SK-N-SH treated with all-trans-retinoic acid at 6 μM for 48 hours (cell line): ENCODE results near the gene ST6GALNAC5.

Source experiments
- ATAC-seq: fragments of 200-7000 bp; cut with Tn5 transposase; 3 replicates; pipeline ENCODE4 v1.9.1; 2020; ENCODE audit warnings: mild to moderate bottlenecking, moderate library complexity
- ARNTL ChIP-seq: fragments of 450-650 bp; formaldehyde crosslinking; IDR thresholded peaks from 2 replicates; pipeline ENCODE4 v1.5.0; 2020; ENCODE audit warnings: low read depth, mild to moderate bottlenecking, moderate library complexity, borderline replicate concordance
- BACH2 ChIP-seq: fragments of 250-450 bp; sonication (Bioruptor Pico); IDR thresholded peaks from 2 replicates; pipeline ENCODE4 v1.9.0; 2021; ENCODE audit warnings: mild to moderate bottlenecking, borderline replicate concordance
- CSDC2 ChIP-seq: fragments of 250-450 bp; sonication (Bioruptor Pico); IDR thresholded peaks from 2 replicates; pipeline ENCODE4 v1.5.0; 2020; ENCODE audit warnings: mild to moderate bottlenecking, moderate library complexity
- ESRRG ChIP-seq: fragments of 250-450 bp; sonication (Bioruptor Pico); IDR thresholded peaks from 2 replicates; pipeline ENCODE4 v1.6.1; 2021; ENCODE audit warnings: mild to moderate bottlenecking
- GLIS3 ChIP-seq: fragments of 250-450 bp; sonication (Bioruptor Pico); IDR thresholded peaks from 2 replicates; pipeline ENCODE4 v1.5.0; 2020; ENCODE audit warnings: mild to moderate bottlenecking, moderate library complexity
- ISL1 ChIP-seq: fragments of 250-450 bp; sonication (Bioruptor Pico); IDR thresholded peaks from 2 replicates; pipeline ENCODE4 v2.1.2; 2022; ENCODE audit warnings: mild to moderate bottlenecking, moderate library complexity
- OSR1 ChIP-seq: fragments of 250-450 bp; sonication (Bioruptor Pico); IDR thresholded peaks from 2 replicates; pipeline ENCODE4 v1.8.0; 2022; ENCODE audit warnings: moderate library complexity, mild to moderate bottlenecking, inconsistent platforms
- PPARA ChIP-seq: fragments of 250-450 bp; sonication (Bioruptor Pico); IDR thresholded peaks from 2 replicates; pipeline ENCODE4 v1.5.0; 2020; ENCODE audit warnings: mild to moderate bottlenecking, borderline replicate concordance
- RARB ChIP-seq: fragments of 250-450 bp; sonication (Bioruptor Pico); IDR thresholded peaks from 2 replicates; pipeline ENCODE4 v1.8.0; 2021; ENCODE audit warnings: mild to moderate bottlenecking, moderate library complexity
- SNAI2 ChIP-seq: fragments of 250-450 bp; sonication (Bioruptor Pico); IDR thresholded peaks from 2 replicates; pipeline ENCODE4 v1.5.0; 2020; ENCODE audit warnings: mild to moderate bottlenecking, moderate library complexity
- TCF4 ChIP-seq: fragments of 250-450 bp; sonication (Bioruptor Pico); IDR thresholded peaks from 2 replicates; pipeline ENCODE4 v1.8.0; 2021; ENCODE audit warnings: mild to moderate bottlenecking, moderate library complexity, borderline replicate concordance
- TOX ChIP-seq: fragments of 250-450 bp; sonication (Bioruptor Pico); IDR thresholded peaks from 2 replicates; pipeline ENCODE4 v1.8.0; 2021; ENCODE audit warnings: mild to moderate bottlenecking, moderate library complexity, borderline replicate concordance
- ZC3H10 ChIP-seq: fragments of 250-450 bp; sonication (Bioruptor Pico); IDR thresholded peaks from 2 replicates; pipeline ENCODE4 v1.5.1; 2021; ENCODE audit warnings: mild to moderate bottlenecking, moderate library complexity
- ZFP30 ChIP-seq: fragments of 450-650 bp; formaldehyde crosslinking; IDR thresholded peaks from 2 replicates; pipeline ENCODE4 v1.5.0; 2022; ENCODE audit warnings: mild to moderate bottlenecking, moderate library complexity
- ZNF565 ChIP-seq: fragments of 450-650 bp; formaldehyde crosslinking; conservative IDR thresholded peaks from 2 replicates; pipeline ENCODE4 v1.5.0; 2020; ENCODE audit warnings: low read depth, mild to moderate bottlenecking, moderate library complexity
- ZNF70 ChIP-seq: fragments of 450-650 bp; formaldehyde crosslinking; IDR thresholded peaks from 2 replicates; pipeline ENCODE4 v1.5.0; 2020; ENCODE audit warnings: mild to moderate bottlenecking, moderate library complexity
- ZNF8 ChIP-seq: fragments of 450-650 bp; formaldehyde crosslinking; IDR thresholded peaks from 2 replicates; pipeline ENCODE4 v1.5.0; 2020; ENCODE audit warnings: mild to moderate bottlenecking, moderate library complexity
- TF ChIP-seq, protein P1 (sequence below): fragments of 250-450 bp; sonication (Bioruptor Pico); IDR thresholded peaks from 2 replicates; pipeline ENCODE4 v1.5.1; 2020; ENCODE audit warnings: low read depth, mild to moderate bottlenecking, moderate library complexity
- TF ChIP-seq, protein P2 (sequence below): fragments of 250-450 bp; sonication (Bioruptor Pico); IDR thresholded peaks from 2 replicates; pipeline ENCODE4 v1.5.0; 2020; ENCODE audit warnings: mild to moderate bottlenecking, moderate library complexity
- TF ChIP-seq, protein P3 (sequence below): fragments of 250-450 bp; sonication (Bioruptor Pico); IDR thresholded peaks from 2 replicates; pipeline ENCODE4 v1.8.0; 2021; ENCODE audit warnings: low read depth, mild to moderate bottlenecking, moderate library complexity, borderline replicate concordance
- TF ChIP-seq, protein P4 (sequence below): fragments of 250-450 bp; sonication (Bioruptor Pico); IDR thresholded peaks from 2 replicates; pipeline ENCODE4 v1.8.0; 2020; ENCODE audit warnings: mild to moderate bottlenecking, moderate library complexity, borderline replicate concordance

ST6GALNAC5 gene

DNA sequence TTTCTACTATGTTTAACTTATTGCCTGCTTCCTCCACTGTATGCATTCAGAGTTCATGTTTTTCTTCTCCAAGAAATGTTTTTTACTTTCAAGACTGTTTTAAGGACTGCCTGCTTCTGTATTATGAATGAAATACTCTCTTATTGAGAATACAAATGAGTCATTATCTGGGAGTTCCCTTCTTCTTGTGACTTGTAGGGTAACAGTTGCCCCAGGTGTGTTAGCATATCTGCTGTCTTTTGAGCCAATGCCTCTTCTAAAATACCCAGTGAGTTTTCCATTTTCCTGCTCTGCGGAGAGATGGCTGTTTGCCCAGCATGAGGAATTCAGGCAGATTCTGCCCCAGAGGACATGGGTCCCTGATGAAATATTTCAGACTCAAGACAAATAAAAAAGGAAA is 34.1 kb upstream of the ST6GALNAC5 start:
- ATAC-seq: no peak

DNA sequence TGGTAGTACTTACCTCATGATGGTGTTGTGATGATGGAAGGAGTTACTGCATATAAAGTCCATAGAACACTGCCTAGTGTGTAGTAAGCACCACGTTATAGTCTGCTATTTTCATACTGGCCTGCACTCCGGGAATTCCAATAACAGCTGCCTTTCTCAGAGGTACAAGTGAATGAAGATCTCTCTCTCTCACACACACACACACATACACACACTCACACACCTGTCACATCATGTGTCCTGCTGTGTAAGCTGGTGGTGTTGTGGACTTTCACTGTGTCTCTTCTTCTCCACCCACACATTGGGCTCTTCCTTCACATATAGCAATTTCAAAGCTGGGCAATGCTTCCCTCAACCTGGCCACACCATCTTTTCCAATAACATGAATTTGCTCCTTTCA is 33.4 kb upstream of the ST6GALNAC5 start:
- no peak for TF ChIP-seq OSR1 (CRISPR knock-in tag)
- no peak for ATAC-seq

More for the DNA sequence above, 34.1 kb upstream of the ST6GALNAC5 start:
- TF ChIP-seq RARB (no peak), BACH2 (CRISPR knock-in tag) (no peak), ARNTL (CRISPR knock-in tag) (no peak), ISL1 (CRISPR knock-in tag) (no peak), TOX (CRISPR knock-in tag) (no peak), OSR1 (CRISPR knock-in tag) (no peak), ZNF8 (no peak), ESRRG (CRISPR knock-in tag) (no peak), SNAI2 (CRISPR knock-in tag) (no peak), ZC3H10 (CRISPR knock-in tag) (no peak), TCF4 (CRISPR knock-in tag) (no peak), ZFP30 (no peak), CSDC2 (CRISPR knock-in tag) (no peak), GLIS3 (CRISPR knock-in tag) (no peak), ZNF70 (no peak), ZNF565 (CRISPR knock-in tag) (no peak)
- TF ChIP-seq, protein P1, sequence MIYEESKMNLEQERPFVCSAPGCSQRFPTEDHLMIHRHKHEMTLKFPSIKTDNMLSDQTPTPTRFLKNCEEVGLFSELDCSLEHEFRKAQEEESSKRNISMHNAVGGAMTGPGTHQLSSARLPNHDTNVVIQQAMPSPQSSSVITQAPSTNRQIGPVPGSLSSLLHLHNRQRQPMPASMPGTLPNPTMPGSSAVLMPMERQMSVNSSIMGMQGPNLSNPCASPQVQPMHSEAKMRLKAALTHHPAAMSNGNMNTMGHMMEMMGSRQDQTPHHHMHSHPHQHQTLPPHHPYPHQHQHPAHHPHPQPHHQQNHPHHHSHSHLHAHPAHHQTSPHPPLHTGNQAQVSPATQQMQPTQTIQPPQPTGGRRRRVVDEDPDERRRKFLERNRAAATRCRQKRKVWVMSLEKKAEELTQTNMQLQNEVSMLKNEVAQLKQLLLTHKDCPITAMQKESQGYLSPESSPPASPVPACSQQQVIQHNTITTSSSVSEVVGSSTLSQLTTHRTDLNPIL (CRISPR knock-in tag): no peak
- TF ChIP-seq, protein P2, sequence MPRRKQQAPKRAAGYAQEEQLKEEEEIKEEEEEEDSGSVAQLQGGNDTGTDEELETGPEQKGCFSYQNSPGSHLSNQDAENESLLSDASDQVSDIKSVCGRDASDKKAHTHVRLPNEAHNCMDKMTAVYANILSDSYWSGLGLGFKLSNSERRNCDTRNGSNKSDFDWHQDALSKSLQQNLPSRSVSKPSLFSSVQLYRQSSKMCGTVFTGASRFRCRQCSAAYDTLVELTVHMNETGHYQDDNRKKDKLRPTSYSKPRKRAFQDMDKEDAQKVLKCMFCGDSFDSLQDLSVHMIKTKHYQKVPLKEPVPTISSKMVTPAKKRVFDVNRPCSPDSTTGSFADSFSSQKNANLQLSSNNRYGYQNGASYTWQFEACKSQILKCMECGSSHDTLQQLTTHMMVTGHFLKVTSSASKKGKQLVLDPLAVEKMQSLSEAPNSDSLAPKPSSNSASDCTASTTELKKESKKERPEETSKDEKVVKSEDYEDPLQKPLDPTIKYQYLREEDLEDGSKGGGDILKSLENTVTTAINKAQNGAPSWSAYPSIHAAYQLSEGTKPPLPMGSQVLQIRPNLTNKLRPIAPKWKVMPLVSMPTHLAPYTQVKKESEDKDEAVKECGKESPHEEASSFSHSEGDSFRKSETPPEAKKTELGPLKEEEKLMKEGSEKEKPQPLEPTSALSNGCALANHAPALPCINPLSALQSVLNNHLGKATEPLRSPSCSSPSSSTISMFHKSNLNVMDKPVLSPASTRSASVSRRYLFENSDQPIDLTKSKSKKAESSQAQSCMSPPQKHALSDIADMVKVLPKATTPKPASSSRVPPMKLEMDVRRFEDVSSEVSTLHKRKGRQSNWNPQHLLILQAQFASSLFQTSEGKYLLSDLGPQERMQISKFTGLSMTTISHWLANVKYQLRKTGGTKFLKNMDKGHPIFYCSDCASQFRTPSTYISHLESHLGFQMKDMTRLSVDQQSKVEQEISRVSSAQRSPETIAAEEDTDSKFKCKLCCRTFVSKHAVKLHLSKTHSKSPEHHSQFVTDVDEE (CRISPR knock-in tag): no peak
- TF ChIP-seq, protein P3, sequence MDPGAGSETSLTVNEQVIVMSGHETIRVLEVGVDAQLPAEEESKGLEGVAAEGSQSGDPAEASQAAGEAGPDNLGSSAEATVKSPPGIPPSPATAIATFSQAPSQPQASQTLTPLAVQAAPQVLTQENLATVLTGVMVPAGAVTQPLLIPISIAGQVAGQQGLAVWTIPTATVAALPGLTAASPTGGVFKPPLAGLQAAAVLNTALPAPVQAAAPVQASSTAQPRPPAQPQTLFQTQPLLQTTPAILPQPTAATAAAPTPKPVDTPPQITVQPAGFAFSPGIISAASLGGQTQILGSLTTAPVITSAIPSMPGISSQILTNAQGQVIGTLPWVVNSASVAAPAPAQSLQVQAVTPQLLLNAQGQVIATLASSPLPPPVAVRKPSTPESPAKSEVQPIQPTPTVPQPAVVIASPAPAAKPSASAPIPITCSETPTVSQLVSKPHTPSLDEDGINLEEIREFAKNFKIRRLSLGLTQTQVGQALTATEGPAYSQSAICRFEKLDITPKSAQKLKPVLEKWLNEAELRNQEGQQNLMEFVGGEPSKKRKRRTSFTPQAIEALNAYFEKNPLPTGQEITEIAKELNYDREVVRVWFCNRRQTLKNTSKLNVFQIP (CRISPR knock-in tag): no peak
- TF ChIP-seq, all 23 proteins: peak for 0

DNA sequence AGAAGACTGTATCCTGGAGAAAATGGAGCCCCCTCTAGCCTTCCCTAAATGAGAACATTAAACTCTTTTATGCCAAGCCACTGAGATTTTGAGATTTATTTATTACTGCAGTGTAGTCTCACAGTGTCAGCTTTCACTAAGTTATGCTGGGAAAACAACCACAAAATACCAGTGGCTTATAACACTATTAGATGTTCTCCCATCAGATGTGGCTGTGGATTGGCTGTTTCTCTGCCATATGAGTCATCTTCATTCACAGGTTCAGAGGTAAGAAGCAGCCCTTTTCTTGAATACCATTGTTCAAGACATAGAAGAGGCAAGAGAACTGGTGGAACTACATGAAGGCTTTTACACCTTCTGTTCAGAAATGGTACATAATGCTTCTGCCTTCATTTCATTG is 32.1 kb upstream of the ST6GALNAC5 start:
- no peak for TF ChIP-seq PPARA (CRISPR knock-in tag)
- no peak for TF ChIP-seq TCF4 (CRISPR knock-in tag)
- TF ChIP-seq ZC3H10 (CRISPR knock-in tag): peak; percentile 55; the same call in 1 of the 2 replicates

DNA sequence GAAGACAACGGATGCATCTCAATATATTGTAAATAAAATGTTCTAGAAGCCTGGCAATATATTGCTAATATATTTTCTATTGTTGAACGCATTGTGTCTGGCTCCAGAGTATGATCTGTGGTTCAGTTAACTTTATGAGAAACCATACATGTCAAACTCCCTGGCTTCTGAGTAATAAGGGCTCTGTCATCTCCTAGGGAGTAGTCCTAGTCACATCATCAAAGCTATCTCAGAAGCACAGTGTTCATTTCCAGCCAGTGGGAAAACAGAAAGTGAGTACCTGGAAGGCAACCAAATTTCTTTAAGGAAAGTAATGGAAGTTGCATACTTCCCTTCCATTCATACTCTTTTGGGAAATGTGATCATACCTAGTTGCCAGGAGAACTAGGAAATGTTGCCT is 27.0 kb upstream of the ST6GALNAC5 start:
- no peak for ATAC-seq
- TF ChIP-seq, protein P2 (CRISPR knock-in tag): no peak
- TF ChIP-seq, protein P3 (CRISPR knock-in tag): no peak
- TF ChIP-seq RARB (no peak), PPARA (CRISPR knock-in tag) (no peak), TCF4 (CRISPR knock-in tag) (no peak), ZFP30 (no peak), ZNF8 (no peak), TOX (CRISPR knock-in tag) (no peak), ESRRG (CRISPR knock-in tag) (no peak), SNAI2 (CRISPR knock-in tag) (no peak)
- TF ChIP-seq, protein P1 (CRISPR knock-in tag): no peak
- TF ChIP-seq, protein P4, sequence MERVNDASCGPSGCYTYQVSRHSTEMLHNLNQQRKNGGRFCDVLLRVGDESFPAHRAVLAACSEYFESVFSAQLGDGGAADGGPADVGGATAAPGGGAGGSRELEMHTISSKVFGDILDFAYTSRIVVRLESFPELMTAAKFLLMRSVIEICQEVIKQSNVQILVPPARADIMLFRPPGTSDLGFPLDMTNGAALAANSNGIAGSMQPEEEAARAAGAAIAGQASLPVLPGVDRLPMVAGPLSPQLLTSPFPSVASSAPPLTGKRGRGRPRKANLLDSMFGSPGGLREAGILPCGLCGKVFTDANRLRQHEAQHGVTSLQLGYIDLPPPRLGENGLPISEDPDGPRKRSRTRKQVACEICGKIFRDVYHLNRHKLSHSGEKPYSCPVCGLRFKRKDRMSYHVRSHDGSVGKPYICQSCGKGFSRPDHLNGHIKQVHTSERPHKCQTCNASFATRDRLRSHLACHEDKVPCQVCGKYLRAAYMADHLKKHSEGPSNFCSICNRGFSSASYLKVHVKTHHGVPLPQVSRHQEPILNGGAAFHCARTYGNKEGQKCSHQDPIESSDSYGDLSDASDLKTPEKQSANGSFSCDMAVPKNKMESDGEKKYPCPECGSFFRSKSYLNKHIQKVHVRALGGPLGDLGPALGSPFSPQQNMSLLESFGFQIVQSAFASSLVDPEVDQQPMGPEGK (CRISPR knock-in tag): no peak

More for the DNA sequence above, 32.1 kb upstream of the ST6GALNAC5 start:
- peak; percentile 79 for ATAC-seq
